GM21367 (cell line): Measurements from ENCODE around the gene SYNPR.

ENCODE experiments used
- ATAC-seq: cut with Tn5 transposase; IDR thresholded peaks from one replicate; pipeline ENCODE4 v1.9.1; 2021; ENCODE audit not compliant: unreplicated experiment

The SYNPR gene

DNA sequence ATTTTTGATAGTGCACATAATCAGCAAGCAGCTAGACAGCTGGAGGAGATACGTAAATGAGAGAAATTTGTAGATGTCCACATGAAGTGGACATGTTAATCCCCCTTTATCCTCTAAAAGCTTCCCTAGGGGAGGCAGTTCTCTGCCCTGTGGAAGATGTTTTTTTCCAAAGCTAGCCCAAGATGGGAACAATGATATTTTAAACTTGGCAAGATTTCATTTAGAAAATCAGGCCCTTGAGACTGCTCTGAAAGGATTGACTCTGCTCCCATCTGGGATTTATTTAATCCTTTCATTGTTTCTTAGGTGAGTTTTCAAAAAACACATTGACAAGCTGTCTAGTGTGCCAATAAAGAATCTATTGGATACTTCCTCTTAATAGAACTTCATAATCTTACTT is 92.0 kb downstream of the SYNPR start:
- ATAC-seq, result no peak

DNA sequence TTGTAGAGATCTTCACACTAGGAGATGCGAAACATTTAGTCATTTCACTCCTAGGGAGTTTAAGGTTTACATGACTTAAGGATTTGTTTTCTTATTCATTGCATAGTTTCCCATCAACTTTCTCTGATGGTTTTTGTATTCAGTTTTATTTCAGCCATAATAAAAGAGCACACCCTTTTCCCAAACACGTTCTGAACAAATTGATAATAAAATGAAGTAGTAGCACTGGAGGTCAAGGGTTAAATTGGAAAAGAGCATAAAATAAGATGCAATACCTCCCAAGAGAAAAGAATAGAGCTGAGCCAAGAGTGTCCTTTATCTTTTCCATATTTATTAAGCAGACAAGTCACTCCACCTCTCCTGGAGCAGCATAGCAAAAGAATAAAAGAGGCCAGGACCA is 104.9 kb downstream of the SYNPR start:
- ATAC-seq, result no peak

DNA sequence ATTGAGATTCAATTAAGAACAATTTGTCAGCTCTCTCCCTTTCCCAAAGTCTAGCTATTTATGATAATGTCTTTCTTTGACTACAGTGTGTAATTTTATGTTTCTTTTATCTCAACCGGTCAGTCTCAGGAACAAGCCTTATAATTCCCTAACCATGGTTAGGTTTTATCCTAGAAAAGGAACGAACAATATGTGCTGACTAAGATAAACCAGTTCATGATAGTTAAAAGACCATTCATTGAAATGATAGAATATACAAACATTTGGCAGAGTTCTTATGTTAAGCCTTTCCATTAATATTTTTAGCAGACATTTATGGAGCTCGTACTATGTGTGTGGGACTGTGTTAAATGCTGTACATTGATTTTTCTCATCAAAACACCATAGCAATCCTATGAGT is 106.3 kb downstream of the SYNPR start:
- no peak for ATAC-seq

DNA sequence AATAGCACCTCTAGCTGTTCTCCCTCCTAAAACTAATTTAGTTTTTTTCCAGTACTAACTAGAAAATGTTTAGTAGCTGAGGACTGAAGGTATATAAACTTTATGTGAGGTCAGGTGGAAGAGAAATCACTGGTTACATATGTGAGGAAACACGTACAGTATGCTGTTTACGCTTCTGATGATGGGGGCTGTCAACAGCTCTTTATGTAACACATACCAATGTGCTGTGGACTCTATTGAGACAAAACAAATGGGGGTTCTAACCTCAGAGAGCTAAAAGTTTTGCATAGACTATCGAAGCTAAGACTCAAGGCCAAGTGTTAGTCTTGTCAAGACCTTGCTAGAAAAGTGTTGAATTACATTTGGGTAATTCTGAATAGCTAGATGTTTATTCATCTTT is 107.5 kb downstream of the SYNPR start:
- no peak for ATAC-seq

DNA sequence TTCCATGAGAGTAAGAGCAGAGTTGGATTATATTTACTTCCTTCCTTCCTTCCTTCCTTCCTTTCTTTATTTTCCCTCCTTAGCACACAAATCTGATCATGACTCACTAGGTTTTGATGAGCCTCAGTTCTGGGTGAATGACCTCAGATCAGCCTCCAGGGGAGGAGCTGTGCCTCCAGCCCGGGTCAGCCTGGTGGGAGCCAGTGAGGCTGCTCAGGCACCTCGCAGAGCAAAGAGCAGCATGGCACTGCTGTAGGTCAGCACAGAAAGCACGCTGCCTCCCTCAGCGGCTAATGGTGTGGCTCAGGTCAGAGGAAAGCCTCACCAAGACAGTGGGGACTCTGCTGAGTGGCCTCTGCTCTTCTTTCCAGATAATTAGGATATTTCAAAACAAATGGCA is 108.5 kb downstream of the SYNPR start:
- ATAC-seq, result no peak

DNA sequence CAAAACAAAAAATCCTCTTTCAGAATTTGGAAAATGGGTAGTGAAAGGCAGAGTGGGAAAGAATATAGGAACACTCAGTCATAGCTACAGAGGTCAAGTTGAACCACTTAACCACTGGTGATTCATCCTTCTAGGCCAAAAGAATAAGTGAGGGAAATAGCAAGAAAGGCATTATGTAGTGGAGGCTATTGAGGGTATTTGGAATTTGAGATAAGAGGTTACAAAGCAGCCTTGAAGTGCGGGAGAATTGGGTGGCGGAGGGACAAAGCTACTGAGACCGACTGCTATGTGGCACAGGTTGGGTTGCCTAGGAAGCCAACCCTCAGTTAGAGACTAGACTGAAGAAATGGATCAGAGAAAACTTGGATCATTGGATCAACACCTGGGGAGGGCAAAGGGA is 109.5 kb downstream of the SYNPR start:
- ATAC-seq, result no peak

DNA sequence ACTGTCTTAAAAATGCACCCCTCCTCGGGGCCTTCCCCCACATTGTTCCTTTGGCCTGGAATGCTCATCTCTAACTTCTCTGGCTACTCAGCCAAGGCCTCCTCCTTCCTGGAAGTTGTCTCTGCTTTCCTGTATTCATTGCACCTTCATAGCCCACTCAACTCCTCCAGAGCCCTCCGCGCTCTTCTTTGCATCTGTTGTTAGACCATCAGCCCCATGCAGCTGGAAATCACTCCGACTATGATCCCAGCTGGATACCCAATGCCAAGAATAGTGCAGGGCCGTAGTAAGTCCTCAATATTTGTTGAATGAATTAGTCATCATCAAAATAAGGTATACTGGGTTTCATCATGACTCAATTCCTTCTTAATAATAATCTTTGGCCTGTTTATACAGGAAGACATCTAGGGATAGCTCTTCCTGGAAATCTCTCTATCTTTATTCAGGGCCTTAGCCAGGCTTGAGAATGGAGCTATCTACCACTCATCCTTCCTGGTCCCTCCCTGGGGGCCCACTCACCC is 112.7 kb downstream of the SYNPR start:
- ATAC-seq, result no peak

DNA sequence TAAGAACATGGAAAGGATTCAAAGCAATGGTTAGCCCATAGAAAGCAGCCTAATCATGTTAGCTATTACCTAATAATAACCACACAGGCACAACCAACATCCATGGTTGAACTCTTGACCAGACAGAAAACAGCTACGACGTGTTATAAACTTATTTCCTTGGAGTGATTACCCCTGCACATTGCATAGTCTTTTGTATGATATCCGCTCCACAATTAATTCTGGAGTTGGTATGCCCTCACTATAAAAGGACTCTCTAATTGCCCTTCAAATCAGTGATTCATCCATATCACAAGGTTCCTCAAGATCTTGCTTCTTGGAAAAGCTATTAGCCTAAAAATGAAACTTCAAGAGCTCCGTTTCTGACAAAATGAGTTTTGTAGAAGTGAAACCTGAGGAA is 117.9 kb downstream of the SYNPR start:
- ATAC-seq, result no peak

DNA sequence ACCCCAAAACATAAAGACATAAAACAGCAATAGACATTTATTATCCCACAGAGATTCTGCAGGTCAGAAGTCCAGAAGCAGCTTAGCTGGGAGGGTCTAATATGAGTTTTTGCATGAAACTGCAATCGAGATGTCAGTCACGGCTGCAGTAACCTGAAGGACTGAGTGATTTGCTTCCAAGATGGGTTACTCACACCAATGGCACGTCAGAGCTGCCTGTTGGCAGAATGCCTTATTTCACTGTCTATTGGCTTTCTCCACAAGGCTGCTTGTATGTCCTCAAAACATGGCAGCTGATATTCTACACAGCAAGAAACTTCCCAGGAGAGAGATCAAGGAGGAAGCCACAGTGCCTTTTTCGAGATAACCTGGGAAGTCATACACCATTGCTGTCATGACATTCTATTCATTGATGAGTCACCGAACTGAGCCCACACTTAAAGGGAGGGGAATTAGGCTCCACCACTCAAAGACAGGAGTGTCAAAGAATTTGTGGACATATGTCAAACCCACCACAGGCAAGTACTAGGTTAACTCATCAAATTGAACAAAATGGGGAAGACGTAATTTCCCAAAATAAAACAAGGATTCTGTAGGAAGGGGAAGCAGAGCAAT is 122.2 kb downstream of the SYNPR start:
- no peak for ATAC-seq

DNA sequence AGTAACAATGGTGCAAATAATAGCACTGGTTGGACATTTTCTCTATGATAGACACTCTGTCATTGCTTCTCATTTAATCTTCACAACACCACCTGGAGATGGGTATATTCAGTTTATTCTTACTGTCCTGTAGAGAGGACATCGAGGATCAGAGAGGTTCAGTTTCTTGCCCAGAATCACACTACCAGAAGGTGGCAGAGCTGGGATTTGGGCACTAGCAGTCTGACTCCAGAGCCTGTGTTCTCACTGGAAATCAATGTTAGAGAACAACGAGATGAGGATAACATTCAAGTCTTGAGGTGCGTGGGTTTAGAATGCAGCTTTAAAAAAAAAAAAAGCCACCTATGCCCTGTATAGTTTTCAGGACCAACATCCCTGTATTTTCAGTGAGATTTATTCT is 127.8 kb downstream of the SYNPR start:
- ATAC-seq, result no peak

DNA sequence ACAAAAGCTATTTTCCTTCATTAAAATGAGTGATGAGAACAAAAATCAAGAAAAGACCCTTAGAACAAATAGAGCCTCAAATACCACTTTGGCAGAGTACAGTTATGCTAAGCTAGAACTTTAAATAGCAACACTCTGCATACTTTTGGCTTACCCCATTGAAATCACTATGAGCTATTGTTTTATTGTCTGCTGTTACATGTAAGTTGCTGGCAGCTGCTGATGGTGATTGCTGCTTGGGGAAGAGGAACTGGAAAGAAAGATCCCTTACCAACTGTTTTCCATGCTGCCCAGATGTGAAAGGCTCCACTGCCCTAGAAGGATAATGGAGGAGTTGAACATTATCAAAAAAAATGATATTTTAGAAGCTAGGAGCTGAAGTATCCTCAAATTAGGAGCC is 135.4 kb downstream of the SYNPR start:
- no peak for ATAC-seq

DNA sequence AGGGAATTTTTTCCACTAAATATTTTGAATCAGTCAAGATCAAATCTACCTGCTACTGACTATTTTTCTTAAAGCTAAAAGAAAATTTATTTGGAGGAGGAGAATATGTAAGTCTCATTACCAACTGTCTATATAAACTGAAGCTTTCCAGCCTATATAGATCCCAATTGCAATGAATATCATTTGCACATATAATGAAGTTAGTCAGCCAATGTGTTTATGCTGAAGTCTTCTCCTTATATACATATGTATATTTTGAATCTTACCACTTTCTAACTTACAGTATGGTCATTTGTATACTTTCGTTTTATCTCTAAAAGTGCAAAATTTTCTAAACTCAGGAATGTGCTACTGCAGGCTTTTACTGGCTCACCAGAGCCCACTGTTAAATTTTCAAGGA is 136.5 kb downstream of the SYNPR start:
- ATAC-seq, result no peak

DNA sequence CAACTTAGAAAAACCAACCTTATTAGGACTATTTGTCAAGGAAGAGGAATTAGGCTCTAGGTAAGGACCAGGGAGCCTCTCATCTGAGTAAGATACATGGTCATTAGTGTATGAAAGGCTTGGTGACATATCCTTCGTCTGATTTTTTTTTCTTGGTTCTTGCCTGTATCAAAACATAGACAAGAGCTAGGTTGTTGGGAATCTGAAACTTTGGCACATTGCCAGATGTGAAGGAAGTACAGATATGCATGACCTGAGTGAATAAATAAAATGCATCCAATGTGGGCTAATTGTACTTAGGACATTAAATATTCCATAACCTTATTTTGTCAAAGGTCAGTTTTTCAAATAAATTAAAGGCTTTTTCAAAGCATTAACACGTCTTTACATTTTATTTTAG is 151.8 kb downstream of the SYNPR start:
- ATAC-seq, result no peak

DNA sequence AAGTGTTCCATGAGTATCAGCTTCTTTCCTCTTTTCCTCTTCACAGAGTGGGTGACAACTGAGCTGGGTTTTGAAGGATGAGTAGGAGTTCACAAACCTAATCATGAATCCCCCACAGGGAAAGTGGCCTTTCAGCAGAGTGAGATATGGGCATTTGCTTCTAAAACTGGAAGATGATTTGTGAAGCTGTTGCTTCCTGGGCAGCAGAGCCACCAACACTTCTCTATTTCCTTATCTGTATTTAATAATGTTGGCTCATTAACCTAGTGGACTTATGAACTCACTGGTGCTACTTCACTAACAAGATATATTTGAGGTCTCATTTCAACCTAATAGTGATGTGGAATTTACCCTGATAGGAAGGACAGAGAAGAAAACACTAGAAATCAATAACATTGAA is 152.8 kb downstream of the SYNPR start:
- ATAC-seq, result no peak

DNA sequence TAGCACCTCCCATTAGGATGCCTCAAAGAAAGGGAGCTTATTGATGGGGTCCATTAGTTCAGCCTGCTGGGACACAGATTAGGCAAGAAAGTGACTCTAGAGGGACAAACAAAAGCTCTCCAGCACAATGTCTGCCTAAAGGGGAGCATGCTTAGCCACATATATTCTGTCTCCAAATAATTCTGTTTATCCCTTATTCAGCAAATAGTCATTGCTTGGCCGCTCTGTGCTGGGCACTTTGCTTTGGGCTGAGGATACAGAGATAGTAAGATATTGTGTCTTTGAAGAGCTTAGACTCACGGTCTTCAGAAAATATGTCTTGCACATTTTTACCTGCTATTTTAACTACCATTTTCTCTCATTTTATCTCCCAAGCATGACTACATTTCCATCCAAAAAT is 159.8 kb downstream of the SYNPR start:
- no peak for ATAC-seq

DNA sequence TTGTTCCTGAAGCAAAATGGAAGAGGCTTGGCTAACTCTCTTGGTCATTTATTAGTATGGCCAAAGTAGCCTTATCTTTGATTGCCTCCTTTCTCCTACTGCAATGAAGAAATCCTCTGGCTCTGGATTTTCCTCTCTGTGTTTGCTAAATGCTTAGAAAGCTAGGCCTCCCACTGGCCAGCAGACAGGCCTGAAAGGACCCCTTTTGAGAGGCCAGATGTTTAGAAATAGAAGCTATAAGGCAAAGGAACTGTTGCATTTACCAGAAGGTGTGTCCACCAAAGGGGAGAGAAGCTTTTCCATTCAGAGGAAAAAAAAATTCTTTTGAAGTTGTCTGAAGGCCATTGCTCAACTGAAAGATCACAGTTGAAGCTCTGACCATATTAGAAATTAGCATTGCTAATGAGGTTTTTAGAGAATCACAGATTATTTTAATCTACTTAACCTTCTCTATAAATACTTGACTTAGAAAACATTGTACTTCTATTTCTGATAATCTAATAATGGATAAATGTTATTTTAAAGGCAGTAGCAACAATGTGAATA is 160.8 kb downstream of the SYNPR start:
- ATAC-seq, result no peak

DNA sequence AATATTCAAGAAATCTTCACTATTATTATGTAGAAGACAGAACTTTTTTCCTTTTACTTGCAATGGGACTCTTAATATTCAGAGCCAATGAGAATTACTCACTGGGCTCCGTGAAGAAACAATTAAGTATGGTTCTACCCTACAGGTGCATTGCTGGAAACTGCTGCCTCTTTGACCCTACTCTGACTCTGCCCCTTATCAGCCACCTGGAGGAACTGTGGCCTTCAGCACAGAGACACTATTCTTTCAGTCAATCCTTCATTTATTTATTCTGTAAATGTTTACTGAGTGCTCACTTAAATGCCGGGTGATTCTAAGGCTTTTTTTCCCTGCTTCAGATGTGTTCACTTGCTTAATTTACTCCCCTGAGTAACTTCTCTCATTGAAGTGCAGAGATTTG is 163.2 kb downstream of the SYNPR start:
- no peak for ATAC-seq

DNA sequence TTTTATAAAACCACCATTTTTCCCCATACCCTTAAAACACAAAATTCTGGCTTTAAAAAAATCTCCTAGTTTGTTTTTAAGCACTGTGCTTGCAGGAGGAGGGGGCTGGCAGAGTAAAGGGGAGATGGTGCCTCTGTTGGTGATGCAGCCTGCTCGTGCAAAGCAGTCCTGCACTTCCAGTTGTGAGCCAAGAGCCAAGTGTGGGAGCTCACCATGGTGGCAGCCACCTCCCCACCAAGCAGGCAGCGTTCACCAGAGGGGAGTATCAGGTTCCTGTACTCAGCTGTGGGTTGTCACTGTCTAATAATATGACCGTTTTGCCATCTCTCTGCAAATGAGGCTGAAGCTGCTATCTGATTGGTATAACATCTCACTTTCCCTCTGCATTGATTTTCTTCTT is 164.8 kb downstream of the SYNPR start:
- ATAC-seq, result no peak

DNA sequence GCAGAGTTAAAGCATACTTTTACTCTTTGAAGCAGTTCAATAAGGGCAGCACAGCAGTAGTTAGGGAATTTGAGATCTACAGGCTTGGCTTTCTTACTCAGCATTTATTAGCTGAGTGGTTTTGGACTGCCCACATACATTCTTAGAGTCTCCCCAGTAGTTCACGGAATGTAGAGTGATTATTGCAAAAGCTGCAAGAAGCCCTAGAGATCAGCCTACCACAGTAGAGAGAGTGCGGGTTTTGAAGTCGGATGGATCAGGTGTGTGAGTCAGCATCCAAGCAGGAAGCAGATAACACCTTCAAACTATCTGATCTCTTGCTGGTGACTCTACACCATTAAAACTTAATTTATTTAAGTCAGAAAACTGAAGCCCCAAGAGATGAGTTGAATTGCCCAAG is 171.9 kb downstream of the SYNPR start:
- no peak for ATAC-seq

DNA sequence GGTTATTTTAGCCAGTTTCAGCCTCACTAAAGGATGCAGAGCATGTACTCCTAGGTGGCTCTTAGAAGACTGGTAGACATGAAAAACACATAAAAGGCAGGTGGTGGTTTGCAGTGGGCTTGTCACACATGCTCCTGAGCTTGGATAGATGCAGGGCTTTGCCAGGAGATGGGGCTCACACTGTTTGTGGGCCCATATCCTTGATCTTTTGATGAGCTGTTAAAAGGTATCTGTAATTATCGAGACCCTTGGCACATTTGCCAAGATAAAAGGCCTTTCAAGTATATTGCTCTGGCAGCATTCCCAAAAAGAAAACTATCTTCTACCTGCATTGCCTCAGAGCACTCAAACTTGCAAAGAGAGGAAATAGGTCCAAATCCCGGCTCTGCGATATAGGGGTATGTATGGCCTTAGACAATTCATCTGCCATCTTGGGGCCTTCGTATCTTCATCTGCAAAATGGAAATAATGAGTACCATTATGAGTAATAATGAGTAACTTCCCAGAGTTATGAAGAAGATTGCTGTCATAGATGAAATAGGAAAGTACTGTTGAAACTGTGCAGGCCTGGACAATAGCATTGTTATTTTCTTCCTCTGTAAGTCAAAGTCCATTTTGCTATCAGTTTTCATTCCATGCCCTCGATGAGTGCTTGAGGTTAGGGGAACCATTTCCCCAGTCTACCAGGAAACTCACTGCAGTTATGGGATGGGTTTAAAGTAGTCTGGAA is 172.7 kb downstream of the SYNPR start:
- no peak for ATAC-seq

DNA sequence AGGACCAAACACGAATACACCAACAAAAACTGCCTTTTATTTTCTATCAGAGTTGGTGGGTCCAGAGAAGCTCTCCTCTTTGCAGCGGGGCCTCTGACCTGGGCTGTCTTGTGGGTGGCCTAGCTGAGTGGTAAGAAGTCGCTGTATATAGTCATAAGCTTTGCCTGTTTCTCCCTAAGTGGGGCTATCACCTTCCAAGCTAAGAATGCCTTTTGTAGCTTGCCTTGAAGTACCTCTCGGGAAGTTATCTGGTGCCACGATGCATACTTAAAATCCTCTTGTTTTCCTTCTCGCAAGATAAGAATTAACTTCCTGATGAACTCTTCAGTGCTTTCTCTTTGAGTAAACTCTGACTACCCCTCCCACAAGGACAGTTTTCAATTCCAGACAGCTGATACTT is 178.8 kb downstream of the SYNPR start:
- no peak for ATAC-seq

DNA sequence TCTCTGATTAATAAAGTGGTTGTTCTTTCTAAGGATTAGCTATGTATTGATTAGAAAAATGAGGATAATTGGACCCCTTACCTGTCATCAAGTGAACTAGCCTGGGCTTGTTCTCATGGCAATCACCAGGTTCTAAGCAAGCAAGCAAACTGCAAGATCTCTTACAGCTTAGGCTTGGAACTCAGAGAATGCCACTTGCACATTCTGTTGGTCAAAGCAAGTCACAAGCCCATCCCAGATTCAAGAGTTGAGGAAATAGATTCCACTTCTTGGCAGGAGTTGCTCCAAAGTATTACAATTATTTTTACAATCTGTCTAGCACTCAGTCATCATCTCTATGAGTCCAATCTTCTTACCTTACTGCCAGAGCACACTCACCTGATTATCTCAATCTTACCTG is 180.3 kb downstream of the SYNPR start:
- no peak for ATAC-seq

DNA sequence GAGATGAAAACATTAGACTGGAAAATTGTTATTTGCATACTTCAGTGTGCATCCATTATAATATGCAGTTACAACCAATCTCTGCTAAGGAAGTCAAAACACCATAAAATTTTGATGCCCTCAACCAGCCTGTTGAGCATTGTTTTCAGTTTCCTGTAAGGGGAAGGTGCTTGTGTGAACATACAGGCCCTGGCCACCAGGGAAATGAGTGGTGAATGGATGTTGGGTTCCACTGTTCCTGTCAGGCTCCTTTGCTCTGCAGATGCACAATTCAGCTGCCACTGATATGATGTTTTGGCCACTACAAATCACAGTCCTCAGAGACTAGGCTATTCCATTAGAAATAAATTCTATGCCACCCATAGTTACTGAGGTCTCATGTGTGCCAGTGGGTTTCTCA is 184.6 kb downstream of the SYNPR start:
- no peak for ATAC-seq
